PC-3 (cell line): ENCODE data around the gene RTP1.

Experiments
- EZH2 ChIP-seq: fragments of 300-600 bp; sonication (generic); IDR thresholded peaks from one replicate; pipeline ENCODE4 v1.6.1; 2017; ENCODE audit warnings: antibody characterized with exemption, mild to moderate bottlenecking, low read length; ENCODE audit not compliant: unreplicated experiment
- TF ChIP-seq, protein P1 (sequence below): fragments of 300-600 bp; sonication (generic); conservative IDR thresholded peaks from 2 replicates; pipeline ENCODE4 v1.5.1; 2017; ENCODE audit warnings: antibody characterized with exemption, low read depth, mild to moderate bottlenecking, low read length

- TF ChIP-seq, protein P1, sequence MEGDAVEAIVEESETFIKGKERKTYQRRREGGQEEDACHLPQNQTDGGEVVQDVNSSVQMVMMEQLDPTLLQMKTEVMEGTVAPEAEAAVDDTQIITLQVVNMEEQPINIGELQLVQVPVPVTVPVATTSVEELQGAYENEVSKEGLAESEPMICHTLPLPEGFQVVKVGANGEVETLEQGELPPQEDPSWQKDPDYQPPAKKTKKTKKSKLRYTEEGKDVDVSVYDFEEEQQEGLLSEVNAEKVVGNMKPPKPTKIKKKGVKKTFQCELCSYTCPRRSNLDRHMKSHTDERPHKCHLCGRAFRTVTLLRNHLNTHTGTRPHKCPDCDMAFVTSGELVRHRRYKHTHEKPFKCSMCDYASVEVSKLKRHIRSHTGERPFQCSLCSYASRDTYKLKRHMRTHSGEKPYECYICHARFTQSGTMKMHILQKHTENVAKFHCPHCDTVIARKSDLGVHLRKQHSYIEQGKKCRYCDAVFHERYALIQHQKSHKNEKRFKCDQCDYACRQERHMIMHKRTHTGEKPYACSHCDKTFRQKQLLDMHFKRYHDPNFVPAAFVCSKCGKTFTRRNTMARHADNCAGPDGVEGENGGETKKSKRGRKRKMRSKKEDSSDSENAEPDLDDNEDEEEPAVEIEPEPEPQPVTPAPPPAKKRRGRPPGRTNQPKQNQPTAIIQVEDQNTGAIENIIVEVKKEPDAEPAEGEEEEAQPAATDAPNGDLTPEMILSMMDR: no peak
- TF ChIP-seq EZH2: no peak
Measured at GRCh38 chr3:187212705-187213104, 15.4 kb downstream of the RTP1 start.
